ENCODE results near the gene SETBP1. TPM values are rescaled to one million over a fixed set of nuclear protein-coding genes. Genes with fewer than 3 reads are reported as not detected.

The SETBP1 gene
- total and polyA plus RNA-seq, 2 of the 13 experiments (the other 11 are each of a cell fraction or from before 2014, with no cell fraction given), result 0.18 to 0.65 TPM

DNA sequence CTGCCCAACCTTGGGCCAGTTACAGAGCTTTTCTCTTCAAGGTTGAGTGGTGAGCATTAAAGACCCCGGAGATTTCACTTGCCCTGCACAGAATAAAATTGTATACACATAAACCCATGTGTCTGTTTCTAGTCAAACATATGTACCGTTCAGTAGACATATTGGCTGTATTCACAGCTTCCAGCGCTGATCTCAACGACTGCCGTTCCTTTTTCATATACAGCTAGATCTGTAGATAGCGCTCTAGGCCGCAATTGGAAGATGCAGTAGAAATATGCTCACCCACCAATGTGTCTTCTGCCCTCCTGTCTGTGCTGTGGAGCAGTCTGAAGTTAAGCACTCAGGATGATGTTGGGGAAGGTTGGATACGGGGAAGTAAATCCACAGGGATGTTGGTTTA is 317.7 kb downstream of the SETBP1 start:
- no peaks in the 10 kb centered on the region for H4K20me1 ChIP-seq (ENCODE audit: insufficient read depth, low read length)
- H3K27me3 ChIP-seq (ENCODE audit: control insufficient read depth in 1 of 2, insufficient read depth in 2 of 2, low read length in 2 of 2), result no peaks in the 10 kb centered on the region
- FAIRE-seq (no peak), DNase-seq (ENCODE audit: low spot score) (no peak), ATAC-seq (no peak)
- no peaks in the 10 kb centered on the region for H3K4me1 ChIP-seq (ENCODE audit: insufficient read depth, low read length)
- ChIA-PET POLR2A (no interaction called here), CTCF (ENCODE audit: low intra/inter-chr PET ratio, low total read pairs) (no interaction called here)
- H3K36me3 ChIP-seq (replicated peaks in 1 of 2; ENCODE audit: control insufficient read depth in 1 of 2, insufficient read depth in 2 of 2, low read length in 2 of 2), result no peaks in the 10 kb centered on the region
- in situ Hi-C loops (cut with HindIII; ENCODE audit: extremely low pct_ligation_motif_present, low pct_unique_long_range_greater_than_20kb), result no loop called here
- 36% methylated on average over 8 of the region's 8 CpGs for WGBS (ENCODE audit: low lambda C conversion rate)
- no peak overlapping the region for H2AFZ ChIP-seq (ENCODE audit: low read length)
- H3K27ac ChIP-seq (ENCODE audit: extremely low read length, insufficient read depth, low read length), result no peak overlapping the region
- no peak overlapping the region for H3K4me2 ChIP-seq (ENCODE audit: low read depth, low read length)
- H3K9me3 ChIP-seq (ENCODE audit: low read length), result no peaks in the 10 kb centered on the region
- no peak overlapping the region for H3K9ac ChIP-seq (ENCODE audit: insufficient read depth, low read depth, low read length)
- intact Hi-C loops (cut with micrococcal nuclease; ENCODE audit: unreplicated experiment), result no loop called here
- H3K79me2 ChIP-seq (ENCODE audit: insufficient read depth, low read length), result no peaks in the 10 kb centered on the region
- no peak overlapping the region for H3K4me3 ChIP-seq (replicated peaks in 1 of 3; ENCODE audit: insufficient read depth in 1 of 3, low read depth in 2 of 3, low read length in 3 of 3)
- BruUV-seq (replicated peaks), result no TSS peak
- TF ChIP-seq ZNF607 (CRISPR knock-in tag; IDR thresholded peaks at IDR 0.05; ENCODE audit: borderline replicate concordance) (no peak), RARG (CRISPR knock-in tag; IDR thresholded peaks at IDR 0.05; ENCODE audit: low read depth) (no peak), ZNF460 (CRISPR knock-in tag; IDR thresholded peaks at IDR 0.05; ENCODE audit: borderline replicate concordance) (no peak), ZNF225 (CRISPR knock-in tag; IDR thresholded peaks at IDR 0.05) (no peak), ZFP37 (CRISPR knock-in tag; IDR thresholded peaks at IDR 0.05; ENCODE audit: borderline replicate concordance) (no peak), MAFK (conservative IDR thresholded peaks at IDR 0.05 in 1 of 2, IDR thresholded peaks at IDR 0.05 in 1 of 2; ENCODE audit: low read length in 2 of 2) (no peak), HMG20B (CRISPR knock-in tag; conservative IDR thresholded peaks at IDR 0.05) (no peak), ZNF468 (CRISPR knock-in tag; IDR thresholded peaks at IDR 0.05) (no peak), ZNF274 (CRISPR knock-in tag; IDR thresholded peaks at IDR 0.05) (no peak), FLYWCH1 (CRISPR knock-in tag; IDR thresholded peaks at IDR 0.05) (no peak), AGO1 (IDR thresholded peaks at IDR 0.05; ENCODE audit: low read depth, low read length, poor library complexity, severe bottlenecking) (no peak)
- TF ChIP-seq, protein P1, sequence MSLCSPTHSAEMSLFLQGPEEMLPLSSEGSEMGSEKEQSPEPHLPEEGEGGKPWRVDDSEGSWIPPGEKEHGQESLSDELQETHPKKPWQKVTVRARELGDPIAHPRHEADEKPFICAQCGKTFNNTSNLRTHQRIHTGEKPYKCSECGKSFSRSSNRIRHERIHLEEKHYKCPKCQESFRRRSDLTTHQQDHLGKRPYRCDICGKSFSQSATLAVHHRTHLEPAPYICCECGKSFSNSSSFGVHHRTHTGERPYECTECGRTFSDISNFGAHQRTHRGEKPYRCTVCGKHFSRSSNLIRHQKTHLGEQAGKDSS (CRISPR knock-in tag; IDR thresholded peaks at IDR 0.05; ENCODE audit: borderline replicate concordance, low read depth), result no peak
- TF ChIP-seq, protein P2, sequence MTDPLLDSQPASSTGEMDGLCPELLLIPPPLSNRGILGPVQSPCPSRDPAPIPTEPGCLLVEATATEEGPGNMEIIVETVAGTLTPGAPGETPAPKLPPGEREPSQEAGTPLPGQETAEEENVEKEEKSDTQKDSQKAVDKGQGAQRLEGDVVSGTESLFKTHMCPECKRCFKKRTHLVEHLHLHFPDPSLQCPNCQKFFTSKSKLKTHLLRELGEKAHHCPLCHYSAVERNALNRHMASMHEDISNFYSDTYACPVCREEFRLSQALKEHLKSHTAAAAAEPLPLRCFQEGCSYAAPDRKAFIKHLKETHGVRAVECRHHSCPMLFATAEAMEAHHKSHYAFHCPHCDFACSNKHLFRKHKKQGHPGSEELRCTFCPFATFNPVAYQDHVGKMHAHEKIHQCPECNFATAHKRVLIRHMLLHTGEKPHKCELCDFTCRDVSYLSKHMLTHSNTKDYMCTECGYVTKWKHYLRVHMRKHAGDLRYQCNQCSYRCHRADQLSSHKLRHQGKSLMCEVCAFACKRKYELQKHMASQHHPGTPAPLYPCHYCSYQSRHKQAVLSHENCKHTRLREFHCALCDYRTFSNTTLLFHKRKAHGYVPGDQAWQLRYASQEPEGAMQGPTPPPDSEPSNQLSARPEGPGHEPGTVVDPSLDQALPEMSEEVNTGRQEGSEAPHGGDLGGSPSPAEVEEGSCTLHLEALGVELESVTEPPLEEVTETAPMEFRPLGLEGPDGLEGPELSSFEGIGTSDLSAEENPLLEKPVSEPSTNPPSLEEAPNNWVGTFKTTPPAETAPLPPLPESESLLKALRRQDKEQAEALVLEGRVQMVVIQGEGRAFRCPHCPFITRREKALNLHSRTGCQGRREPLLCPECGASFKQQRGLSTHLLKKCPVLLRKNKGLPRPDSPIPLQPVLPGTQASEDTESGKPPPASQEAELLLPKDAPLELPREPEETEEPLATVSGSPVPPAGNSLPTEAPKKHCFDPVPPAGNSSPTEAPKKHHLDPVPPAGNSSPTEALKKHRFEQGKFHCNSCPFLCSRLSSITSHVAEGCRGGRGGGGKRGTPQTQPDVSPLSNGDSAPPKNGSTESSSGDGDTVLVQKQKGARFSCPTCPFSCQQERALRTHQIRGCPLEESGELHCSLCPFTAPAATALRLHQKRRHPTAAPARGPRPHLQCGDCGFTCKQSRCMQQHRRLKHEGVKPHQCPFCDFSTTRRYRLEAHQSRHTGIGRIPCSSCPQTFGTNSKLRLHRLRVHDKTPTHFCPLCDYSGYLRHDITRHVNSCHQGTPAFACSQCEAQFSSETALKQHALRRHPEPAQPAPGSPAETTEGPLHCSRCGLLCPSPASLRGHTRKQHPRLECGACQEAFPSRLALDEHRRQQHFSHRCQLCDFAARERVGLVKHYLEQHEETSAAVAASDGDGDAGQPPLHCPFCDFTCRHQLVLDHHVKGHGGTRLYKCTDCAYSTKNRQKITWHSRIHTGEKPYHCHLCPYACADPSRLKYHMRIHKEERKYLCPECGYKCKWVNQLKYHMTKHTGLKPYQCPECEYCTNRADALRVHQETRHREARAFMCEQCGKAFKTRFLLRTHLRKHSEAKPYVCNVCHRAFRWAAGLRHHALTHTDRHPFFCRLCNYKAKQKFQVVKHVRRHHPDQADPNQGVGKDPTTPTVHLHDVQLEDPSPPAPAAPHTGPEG (CRISPR knock-in tag; IDR thresholded peaks at IDR 0.05), result no peak
- TF ChIP-seq, protein P3, sequence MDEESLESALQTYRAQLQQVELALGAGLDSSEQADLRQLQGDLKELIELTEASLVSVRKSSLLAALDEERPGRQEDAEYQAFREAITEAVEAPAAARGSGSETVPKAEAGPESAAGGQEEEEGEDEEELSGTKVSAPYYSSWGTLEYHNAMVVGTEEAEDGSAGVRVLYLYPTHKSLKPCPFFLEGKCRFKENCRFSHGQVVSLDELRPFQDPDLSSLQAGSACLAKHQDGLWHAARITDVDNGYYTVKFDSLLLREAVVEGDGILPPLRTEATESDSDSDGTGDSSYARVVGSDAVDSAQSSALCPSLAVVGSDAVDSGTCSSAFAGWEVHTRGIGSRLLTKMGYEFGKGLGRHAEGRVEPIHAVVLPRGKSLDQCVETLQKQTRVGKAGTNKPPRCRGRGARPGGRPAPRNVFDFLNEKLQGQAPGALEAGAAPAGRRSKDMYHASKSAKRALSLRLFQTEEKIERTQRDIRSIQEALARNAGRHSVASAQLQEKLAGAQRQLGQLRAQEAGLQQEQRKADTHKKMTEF (CRISPR knock-in tag; IDR thresholded peaks at IDR 0.05), result no peak
- TF ChIP-seq, protein P4, sequence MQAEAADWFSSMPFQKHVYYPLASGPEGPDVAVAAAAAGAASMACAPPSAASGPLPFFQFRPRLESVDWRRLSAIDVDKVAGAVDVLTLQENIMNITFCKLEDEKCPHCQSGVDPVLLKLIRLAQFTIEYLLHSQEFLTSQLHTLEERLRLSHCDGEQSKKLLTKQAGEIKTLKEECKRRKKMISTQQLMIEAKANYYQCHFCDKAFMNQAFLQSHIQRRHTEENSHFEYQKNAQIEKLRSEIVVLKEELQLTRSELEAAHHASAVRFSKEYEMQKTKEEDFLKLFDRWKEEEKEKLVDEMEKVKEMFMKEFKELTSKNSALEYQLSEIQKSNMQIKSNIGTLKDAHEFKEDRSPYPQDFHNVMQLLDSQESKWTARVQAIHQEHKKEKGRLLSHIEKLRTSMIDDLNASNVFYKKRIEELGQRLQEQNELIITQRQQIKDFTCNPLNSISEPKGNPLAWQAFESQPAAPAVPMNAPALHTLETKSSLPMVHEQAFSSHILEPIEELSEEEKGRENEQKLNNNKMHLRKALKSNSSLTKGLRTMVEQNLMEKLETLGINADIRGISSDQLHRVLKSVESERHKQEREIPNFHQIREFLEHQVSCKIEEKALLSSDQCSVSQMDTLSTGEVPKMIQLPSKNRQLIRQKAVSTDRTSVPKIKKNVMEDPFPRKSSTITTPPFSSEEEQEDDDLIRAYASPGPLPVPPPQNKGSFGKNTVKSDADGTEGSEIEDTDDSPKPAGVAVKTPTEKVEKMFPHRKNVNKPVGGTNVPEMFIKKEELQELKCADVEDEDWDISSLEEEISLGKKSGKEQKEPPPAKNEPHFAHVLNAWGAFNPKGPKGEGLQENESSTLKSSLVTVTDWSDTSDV (CRISPR knock-in tag; IDR thresholded peaks at IDR 0.05), result no peak
